ENCODE measurements around the gene TAOK2.
"Not testable (repeated sequence)": the region's sequence is repeated elsewhere in the genome, so short reads cannot be mapped to it uniquely, and the experiment has no call there.

TAOK2 gene

DNA sequence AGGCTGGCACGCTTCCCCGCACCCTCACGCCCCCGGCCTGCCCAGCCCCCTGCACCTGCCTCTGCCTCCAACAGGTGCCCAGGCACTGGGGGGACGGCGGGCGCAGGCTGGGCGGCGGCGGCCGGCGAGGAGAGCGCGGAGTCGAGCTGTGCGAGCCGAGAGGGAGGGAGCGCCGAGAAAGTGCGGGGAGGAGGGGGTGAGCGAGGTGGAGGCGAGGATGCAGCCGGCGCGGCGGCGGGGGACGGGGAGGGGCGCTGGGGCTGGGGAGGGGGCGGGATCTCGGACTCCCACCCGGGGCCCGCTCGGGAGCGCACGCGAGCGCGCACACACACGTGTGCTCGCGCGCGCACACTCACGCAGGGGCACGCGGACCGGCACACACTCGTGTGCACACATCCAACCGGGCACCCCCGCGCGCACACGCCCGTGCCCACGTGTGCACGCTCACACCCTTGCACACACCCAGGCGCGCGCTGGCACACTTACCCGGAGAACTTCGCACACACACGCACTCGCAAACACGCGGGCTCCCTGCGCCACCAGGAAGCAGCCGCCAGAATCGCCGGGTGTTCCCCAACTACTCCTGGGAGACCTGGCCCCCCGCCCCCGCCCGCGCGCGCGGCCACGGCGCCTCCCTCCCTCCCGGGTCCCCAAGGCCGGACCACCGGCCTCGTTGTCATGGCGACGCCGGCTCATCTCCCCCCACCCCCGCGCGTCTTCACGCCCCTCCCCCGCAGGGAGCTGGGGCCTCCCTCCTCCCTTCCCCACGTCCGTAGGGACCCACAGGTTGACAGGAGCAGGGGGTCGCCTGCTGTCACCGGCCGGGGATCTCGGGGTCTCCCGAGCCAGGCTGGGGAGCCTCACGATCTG, 37.4 kb downstream of the TAOK2 start, which contains the start of gene DOC2A:
Gene DOC2A, minus strand, starts transcription at position 184 of the 870 bp plus-strand sequence. CDS start 805 bp downstream, outside the sequence.
- peak within 1 kb of the TSS; percentile 36 to 40 for H3K4me3 ChIP-seq (replicated peaks in 1 of 2; ENCODE audit: low read depth in 2 of 2, low read length in 2 of 2)
- DNase-seq (ENCODE audit: low read depth in 2 of 2), result no peak
- TF ChIP-seq, protein P1, sequence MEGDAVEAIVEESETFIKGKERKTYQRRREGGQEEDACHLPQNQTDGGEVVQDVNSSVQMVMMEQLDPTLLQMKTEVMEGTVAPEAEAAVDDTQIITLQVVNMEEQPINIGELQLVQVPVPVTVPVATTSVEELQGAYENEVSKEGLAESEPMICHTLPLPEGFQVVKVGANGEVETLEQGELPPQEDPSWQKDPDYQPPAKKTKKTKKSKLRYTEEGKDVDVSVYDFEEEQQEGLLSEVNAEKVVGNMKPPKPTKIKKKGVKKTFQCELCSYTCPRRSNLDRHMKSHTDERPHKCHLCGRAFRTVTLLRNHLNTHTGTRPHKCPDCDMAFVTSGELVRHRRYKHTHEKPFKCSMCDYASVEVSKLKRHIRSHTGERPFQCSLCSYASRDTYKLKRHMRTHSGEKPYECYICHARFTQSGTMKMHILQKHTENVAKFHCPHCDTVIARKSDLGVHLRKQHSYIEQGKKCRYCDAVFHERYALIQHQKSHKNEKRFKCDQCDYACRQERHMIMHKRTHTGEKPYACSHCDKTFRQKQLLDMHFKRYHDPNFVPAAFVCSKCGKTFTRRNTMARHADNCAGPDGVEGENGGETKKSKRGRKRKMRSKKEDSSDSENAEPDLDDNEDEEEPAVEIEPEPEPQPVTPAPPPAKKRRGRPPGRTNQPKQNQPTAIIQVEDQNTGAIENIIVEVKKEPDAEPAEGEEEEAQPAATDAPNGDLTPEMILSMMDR (IDR thresholded peaks at IDR 0.05; ENCODE audit: low read depth, low read length), result no peak

DNA sequence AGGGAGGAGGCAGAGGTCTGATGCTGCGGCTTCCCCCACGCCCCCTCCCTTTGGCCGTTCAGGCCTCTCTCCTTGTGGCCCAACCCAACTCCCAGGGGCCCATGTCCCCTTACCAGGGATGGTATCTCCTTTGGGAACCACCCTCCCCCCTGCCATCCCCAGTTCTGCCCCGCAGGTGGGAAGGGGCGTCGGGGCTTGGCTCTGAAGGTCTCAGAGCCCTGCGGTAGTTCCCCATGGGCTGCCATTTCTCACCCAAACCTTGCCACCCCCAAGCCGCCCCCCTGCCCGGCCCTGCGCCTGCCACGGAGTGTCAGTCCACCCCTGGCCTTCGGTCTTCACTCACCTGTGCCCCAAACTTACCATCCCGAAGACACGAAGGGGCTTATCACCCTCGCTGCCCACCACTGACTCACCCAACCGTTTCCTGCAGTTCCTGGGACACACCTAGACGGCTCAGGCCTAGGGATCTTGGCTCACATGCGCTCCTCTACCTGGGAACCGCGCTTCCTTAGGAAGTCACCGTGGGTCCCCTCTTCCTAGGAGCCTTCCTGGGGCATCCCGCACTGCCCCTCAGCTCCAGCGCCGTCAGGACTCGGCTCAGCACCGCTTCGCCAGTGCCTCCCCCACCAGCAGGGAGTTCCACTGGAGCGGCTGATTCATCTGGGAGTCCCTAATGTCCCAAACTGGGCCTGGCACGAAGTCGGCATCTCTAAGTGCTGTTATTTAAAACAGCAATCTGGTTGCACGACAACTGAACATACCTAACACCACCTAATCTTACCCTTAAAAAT, 38.2 kb downstream of the TAOK2 start:
- TF ChIP-seq, protein P1 (IDR thresholded peaks at IDR 0.05; ENCODE audit: low read depth, low read length), result no peak
- no peak for DNase-seq (ENCODE audit: low read depth in 2 of 2)
- no peak overlapping the region for H3K4me3 ChIP-seq (replicated peaks in 1 of 2; ENCODE audit: low read depth in 2 of 2, low read length in 2 of 2)

DNA sequence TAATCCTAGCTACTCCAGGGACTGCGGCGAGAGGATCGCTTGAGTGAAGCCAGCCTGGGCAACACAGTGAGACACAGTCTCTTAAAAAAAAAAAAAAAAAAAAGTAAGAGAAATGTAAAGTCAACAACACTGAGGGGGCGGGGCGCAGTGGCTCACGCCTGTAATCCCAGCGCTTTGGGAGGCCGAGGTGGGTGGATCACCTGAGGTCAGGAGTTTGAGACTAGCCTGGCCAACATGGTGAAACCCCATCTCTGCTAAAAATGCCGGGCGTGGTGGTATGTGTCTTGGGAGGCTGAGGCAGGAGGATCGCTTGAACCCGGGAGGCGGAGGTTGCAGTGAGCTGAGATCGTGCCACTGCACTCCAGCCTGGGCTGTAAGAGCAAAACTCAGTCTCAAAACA, 38.9 kb downstream of the TAOK2 start:
- not testable (repeated sequence) for DNase-seq (ENCODE audit: low read depth in 2 of 2); H3K4me3 ChIP-seq (replicated peaks in 1 of 2; ENCODE audit: low read depth in 2 of 2, low read length in 2 of 2)

DNA sequence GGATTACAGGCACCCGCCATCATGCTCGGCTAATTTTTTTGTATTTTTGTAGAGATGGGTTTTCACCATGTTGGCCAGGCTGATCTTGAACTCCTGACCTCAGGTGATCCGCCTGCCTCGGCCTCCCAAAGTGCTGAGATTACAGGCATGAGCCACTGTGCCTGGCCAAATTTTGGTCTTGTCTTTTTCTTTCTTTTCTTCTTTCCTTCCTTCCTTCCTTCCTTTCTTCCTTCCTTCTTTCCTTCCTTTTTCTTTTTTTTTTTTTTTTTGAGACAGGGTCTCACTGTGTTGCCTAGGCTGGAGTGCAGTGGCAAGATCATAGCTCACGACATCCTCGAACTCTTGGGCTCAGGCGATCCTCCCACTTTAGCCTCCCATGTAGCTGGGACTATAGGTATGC, 41.8 kb downstream of the TAOK2 start:
- not testable (repeated sequence) for DNase-seq (ENCODE audit: low read depth in 2 of 2)

DNA sequence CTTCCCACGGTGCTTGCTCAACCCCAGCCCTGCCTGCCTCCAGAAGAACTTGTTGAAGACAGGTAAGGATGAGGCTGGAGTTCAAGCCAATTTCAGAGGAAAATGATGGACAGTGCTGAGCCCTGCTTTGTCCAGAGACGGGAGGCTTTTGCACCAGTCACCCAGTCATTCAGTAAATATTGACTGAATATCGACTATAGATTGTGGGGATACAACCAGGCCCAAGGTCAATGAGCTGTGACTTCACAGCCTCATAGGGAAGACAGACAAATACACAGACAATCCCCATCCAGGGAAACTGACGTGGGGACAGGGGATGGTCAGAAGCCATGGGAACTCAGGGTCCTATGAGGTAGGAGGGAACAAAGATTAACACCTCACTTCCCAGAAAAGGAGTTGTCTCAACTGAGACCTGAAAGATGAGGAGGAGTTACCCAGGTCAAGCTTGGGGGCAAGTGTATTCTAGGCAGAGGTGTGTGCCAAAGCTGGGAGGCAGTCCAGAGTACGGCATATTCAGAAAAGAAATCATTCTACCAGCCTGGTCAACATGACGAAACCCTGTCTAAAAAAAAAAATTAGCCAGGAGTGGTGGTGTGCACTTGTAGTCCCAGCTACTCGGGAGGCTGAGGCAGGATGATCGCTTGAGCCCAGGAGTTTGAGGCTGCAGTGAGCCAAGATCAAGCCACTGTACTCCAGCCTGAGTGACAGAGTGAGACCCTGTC, 43.0 kb downstream of the TAOK2 start:
- DNase-seq (ENCODE audit: low read depth in 2 of 2), result no peak
- H3K4me3 ChIP-seq (replicated peaks in 1 of 2; ENCODE audit: low read depth in 2 of 2, low read length in 2 of 2), result no peak overlapping the region
- TF ChIP-seq, protein P1 (IDR thresholded peaks at IDR 0.05; ENCODE audit: low read depth, low read length), result no peak

More for the DNA sequence above, 41.8 kb downstream of the TAOK2 start:
- not testable (repeated sequence) for H3K4me3 ChIP-seq (replicated peaks in 1 of 2; ENCODE audit: low read depth in 2 of 2, low read length in 2 of 2)

DNA sequence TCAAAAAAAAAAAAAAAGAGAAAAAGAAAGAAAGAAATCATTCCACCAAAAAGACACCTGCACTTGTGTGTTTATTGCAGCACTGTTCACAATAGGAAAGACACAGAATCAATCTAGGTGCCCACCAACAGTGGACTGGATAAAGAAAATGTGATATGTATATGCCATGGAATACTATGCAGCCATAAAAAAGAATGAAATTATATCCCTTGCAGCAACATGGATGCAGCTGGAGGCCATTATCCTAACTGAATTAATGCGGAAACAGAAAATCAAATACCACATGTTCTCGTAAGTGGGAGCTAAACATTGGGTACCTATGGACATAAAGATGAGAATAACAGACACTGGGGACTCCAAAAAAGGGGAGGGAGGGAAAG, 43.6 kb downstream of the TAOK2 start:
- H3K4me3 ChIP-seq (replicated peaks in 1 of 2; ENCODE audit: low read depth in 2 of 2, low read length in 2 of 2), result no peak overlapping the region
- DNase-seq (ENCODE audit: low read depth in 2 of 2), result no peak
- TF ChIP-seq, protein P1 (IDR thresholded peaks at IDR 0.05; ENCODE audit: low read depth, low read length), result no peak

DNA sequence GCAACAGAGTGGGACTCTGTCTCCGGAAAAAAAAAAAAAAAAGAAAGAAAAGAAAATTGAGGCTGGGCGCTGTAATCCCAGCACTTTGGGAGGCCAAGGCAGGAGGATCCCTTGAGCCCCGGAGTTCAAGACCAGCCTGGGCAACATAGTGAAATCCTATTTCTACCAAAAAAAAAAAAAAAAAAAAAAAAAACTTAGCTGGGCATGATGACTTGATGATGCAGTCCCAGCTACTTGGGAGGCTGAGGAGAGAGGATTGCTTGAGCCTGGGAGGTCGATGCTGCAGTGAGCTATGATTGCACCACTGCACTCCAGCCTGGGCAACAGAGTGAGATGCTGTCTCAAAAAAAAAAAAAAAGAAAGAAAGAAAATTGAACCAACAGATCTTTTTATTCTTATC, 44.3 kb downstream of the TAOK2 start:
- not testable (repeated sequence) for H3K4me3 ChIP-seq (replicated peaks in 1 of 2; ENCODE audit: low read depth in 2 of 2, low read length in 2 of 2); DNase-seq (ENCODE audit: low read depth in 2 of 2)

DNA sequence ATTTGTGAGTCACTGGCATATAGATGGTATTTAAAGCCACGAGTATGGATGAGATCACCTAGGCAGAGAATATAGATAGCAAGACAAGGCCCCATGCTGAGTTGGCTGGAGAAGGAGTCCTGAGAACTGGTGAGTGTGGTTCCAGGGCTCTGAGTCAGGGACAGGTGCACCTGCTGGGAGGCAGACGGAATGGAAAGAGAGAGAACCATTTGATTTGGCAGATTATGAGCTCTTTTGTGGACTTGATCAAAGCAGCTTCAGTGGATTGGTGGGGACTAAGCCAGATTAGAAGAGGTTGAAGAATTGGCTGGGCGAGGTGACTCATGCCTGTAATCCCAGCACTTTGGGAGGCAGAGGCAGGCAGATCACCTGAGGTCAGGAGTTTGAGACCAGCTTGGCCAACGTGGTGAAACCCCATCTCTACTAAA, 45.1 kb downstream of the TAOK2 start:
- DNase-seq (ENCODE audit: low read depth in 2 of 2), result peak in 1 of 2 donors; percentile 12
- H3K4me3 ChIP-seq (replicated peaks in 1 of 2; ENCODE audit: low read depth in 2 of 2, low read length in 2 of 2), result no peak overlapping the region
- TF ChIP-seq, protein P1 (IDR thresholded peaks at IDR 0.05; ENCODE audit: low read depth, low read length), result no peak

Data from cardiac fibroblast (primary cell).